Erythroblast (primary cell): ENCODE results near the gene C10orf143.

ENCODE experiments used
- GATA1 ChIP-seq: IDR thresholded peaks from 2 replicates; pipeline ENCODE4 v1.6.1; 2011; ENCODE audit warnings: low read depth, mild to moderate bottlenecking, control low read depth, low read length, moderate library complexity
- POLR2A ChIP-seq: IDR thresholded peaks from 2 replicates; pipeline ENCODE4 v1.6.1; 2011; ENCODE audit warnings: mild to moderate bottlenecking, low read length

DNA sequence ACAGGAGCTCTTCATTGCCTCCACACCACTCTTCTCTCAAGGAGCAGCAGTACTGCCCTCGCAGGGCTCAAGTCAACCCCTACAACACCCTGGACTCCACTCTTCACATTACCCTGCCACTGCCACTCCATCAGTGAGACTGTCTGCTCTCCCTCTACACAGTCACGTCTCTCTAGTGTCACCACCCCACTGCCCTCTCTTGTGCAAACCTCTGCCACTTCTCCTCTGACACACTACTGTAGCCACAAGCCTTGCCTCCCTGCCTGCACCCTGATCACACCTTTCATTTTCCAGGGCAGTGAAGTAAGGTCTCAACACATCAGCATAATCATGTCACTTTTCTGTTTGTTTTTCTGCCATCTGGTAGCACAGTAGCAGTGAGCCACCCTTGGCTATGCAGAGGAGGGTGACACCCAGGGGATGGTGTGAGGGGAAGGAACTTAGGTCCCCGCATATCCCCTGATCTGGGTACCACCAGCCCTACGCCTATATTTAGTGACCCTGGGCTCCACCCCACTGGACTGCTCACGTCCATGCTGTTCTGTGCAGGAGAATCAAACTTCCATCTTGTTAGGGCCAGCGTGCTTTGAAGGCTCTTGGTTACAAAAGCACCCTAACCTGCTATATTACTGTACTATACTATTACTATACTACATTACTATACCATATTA lies 1.6 kb downstream of the C10orf143 start:
- TF ChIP-seq POLR2A (no peak), GATA1 (no peak)
